DMS79 treated with DMSO at 0.1 percent for 48 hours (cell line): ENCODE data around the gene HOXD1.
A peak's percentile ranks its signal among the peaks of the same experiment; 100 is the strongest.

Experiments used
- DNase-seq: peaks from one replicate; lab custom pipeline; 2025; lab: John Stamatoyannopoulos, UW

HOXD1 gene

GRCh38 chr2:176187899-176188773, at the start of gene HOXD1:
Gene HOXD1 (plus strand): TSS chr2:176188668. CDS start chr2:176188802, 134 bp downstream.
- peak; percentile 86 for DNase-seq

GRCh38 chr2:176138923-176139660, 49.4 kb upstream of the HOXD1 start:
- peak; percentile 30 for DNase-seq

GRCh38 chr2:176139661-176140512, 48.6 kb upstream of the HOXD1 start:
- DNase-seq = peak; percentile 49

- DNase-seq = no peak
These were observed 47.8 kb upstream of the HOXD1 start for GRCh38 chr2:176140513-176141317.

- DNase-seq = no peak
These were observed 46.2 kb upstream of the HOXD1 start for GRCh38 chr2:176142281-176142680.

GRCh38 chr2:176145085-176145969, 43.1 kb upstream of the HOXD1 start:
- no peak for DNase-seq

- DNase-seq = peak; percentile 36
These were observed 42.4 kb upstream of the HOXD1 start for GRCh38 chr2:176146101-176146500.

GRCh38 chr2:176146645-176147044, 41.8 kb upstream of the HOXD1 start:
- DNase-seq = no peak

- DNase-seq = no peak
These were observed 41.2 kb upstream of the HOXD1 start for GRCh38 chr2:176147210-176147799.

- DNase-seq = no peak
These were observed 40.5 kb upstream of the HOXD1 start for GRCh38 chr2:176147800-176148496.

- no peak for DNase-seq
These were observed 39.6 kb upstream of the HOXD1 start for GRCh38 chr2:176148751-176149421.

- no peak for DNase-seq
These were observed 39.0 kb upstream of the HOXD1 start for GRCh38 chr2:176149481-176149938.

GRCh38 chr2:176149939-176150583, 38.4 kb upstream of the HOXD1 start:
- DNase-seq = no peak

GRCh38 chr2:176150584-176151441, 37.7 kb upstream of the HOXD1 start:
- DNase-seq = no peak

- DNase-seq = no peak
These were observed 36.8 kb upstream of the HOXD1 start, which contains the start of gene HOXD4 for GRCh38 chr2:176151442-176152287. Gene HOXD4 (plus strand): TSS chr2:176151550. CDS start chr2:176151634, 84 bp downstream.
